Ovary (tissue), 9 donors: ENCODE measurements around the gene MSANTD7. TPM values are rescaled to one million over a fixed set of nuclear protein-coding genes. Genes with fewer than 3 reads are reported as not detected.
"Not testable (repeated sequence)": the region's sequence is repeated elsewhere in the genome, so short reads cannot be mapped to it uniquely, and the experiment has no call there.

Source experiments
- DNase-seq, 5 donors: peaks; one replicate each; pipeline ENCODE4 v3.0.0-alpha.2; 2019 to 2020
- H3K27ac ChIP-seq, 2 donors: fragments of 200-600 bp; one replicate each; pipeline versions ENCODE4 v1.5.1 to v1.8.0; 2019 to 2022
- H3K27me3 ChIP-seq: fragments of 200-600 bp; one replicate; pipeline ENCODE4 v1.8.0; 2022
- H3K36me3 ChIP-seq: fragments of 200-600 bp; sonication (generic); one replicate; pipeline ENCODE4 v1.5.1; 2019
- H3K4me1 ChIP-seq: one replicate; pipeline ENCODE4 v1.8.1; 2013; ENCODE audit warnings: mild to moderate bottlenecking, moderate library complexity; ENCODE audit not compliant: insufficient read depth
- H3K4me3 ChIP-seq: fragments of 200-600 bp; sonication (generic); one replicate; pipeline ENCODE4 v1.5.1; 2017
- H3K9me3 ChIP-seq, 2 donors: fragments of 200-600 bp in 1 of 2; sonication (generic) in 1 of 2; one replicate each; pipeline versions ENCODE4 v1.5.1 to v1.8.1; 2013 to 2019; ENCODE audit warnings: mild to moderate bottlenecking in 1 of 2, moderate library complexity in 1 of 2
- CTCF ChIP-seq, 3 donors: fragments of 450-650 bp in 2 of 3; fragments of 200-600 bp in 1 of 3; IDR thresholded peaks; one replicate each; pipeline versions ENCODE4 v1.5.1 to v1.8.0; 2016 to 2022; ENCODE audit warnings: antibody characterized with exemption in 3 of 3, mild to moderate bottlenecking in 1 of 3
- EP300 ChIP-seq: sonication (generic); formaldehyde crosslinking; IDR thresholded peaks from one replicate; pipeline ENCODE4 v1.6.1; 2017; ENCODE audit warnings: antibody characterized with exemption
- POLR2A ChIP-seq: fragments of 450-650 bp; IDR thresholded peaks from one replicate; pipeline ENCODE4 v1.6.1; 2017; ENCODE audit warnings: antibody characterized with exemption, mild to moderate bottlenecking, moderate library complexity
- WGBS, 3 donors: extraction: QIAGEN DNeasy Blood & Tissue Kit in 1 of 3; methylation state at CpG; one replicate each; pipeline versions ENCODE4 v1.1.5 to v1.1.7; 2013 to 2017; 5-methylcytosine and 5-hydroxymethylcytosine counted together
- intact Hi-C, 4 donors: fragments of 100-400 bp; cut with DNase I; formaldehyde crosslinking; loops; one replicate each; pipeline versions ENCODE4 v1.11.0 to v1.15.1; 2022 to 2023
- polyA plus RNA-seq, 2 donors: library from polyadenylated mRNA; stranded (reverse); fragments of 200-250 nt in 1 of 2; fragments of 350-450 nt in 1 of 2; fragmentation: Illumina TruSeq in 1 of 2; extraction: RNeasy Lipid Tissue Mini Kit (QIAGEN cat#74804) in 1 of 2; gene quantifications; one replicate each; pipeline ENCODE4 v1.2.3, GENCODE V29; 2013 to 2014
- total RNA-seq, 7 donors: library from RNA; depleted of rRNA in 2 of 7; stranded (reverse); fragments of >200 nt in 2 of 7; fragmentation: NEBNext Ultra II Directional in 3 of 7; extraction: Animal tissue kit (Norgen Biotek cat#: 25700) in 3 of 7; gene quantifications; one replicate each; pipeline versions ENCODE4 v1.1.0 to v1.2.4, GENCODE V29; 2016 to 2023
- donor health status: DM: no; HTN: no; CAD: no; lungs with moderate emphysema.
- donor health status: DM: no; HTN: no; CAD: no.
- donor health status: Bipolar disorder and iron deficiency.
- donor health status: DM: yes; HTN: yes; CAD: no.
- donor health status: DM: no; HTN: no; CAD: no.
- donor health status: DM: yes; HTN: yes; CAD: no.

The MSANTD7 gene
- total and polyA plus RNA-seq, 9 donors: 6.7 to 15.1 (median 9.6) TPM

GRCh38 chr10:14858338-14858960, 20.3 kb downstream of the MSANTD7 start:
- Histone ChIP-seq H3K4me1 (no peaks in the 10 kb centered on the region), H3K27ac (no peak overlapping the region), H3K9me3 (no peaks in the 10 kb centered on the region), H3K27me3 (no peaks in the 10 kb centered on the region), H3K36me3 (no peaks in the 10 kb centered on the region), H3K4me3 (no peak overlapping the region)
- intact Hi-C loops: no loop called here
- 92 to 97% (median 94%) methylated on average over 6 of the region's 6 CpGs for WGBS, 3 donors
- TF ChIP-seq EP300 (no peak), POLR2A (no peak), CTCF (IDR thresholded peaks at IDR 0.05) (no peak)
- DNase-seq: no peak

- no peaks in the 10 kb centered on the region for H3K36me3 ChIP-seq
- DNase-seq: no peak
- H3K9me3 ChIP-seq: no peaks in the 10 kb centered on the region
- no peak overlapping the region for H3K27ac ChIP-seq
- intact Hi-C loops: no loop called here
- TF ChIP-seq POLR2A: no peak
- no peak for TF ChIP-seq EP300
- no peak for TF ChIP-seq CTCF (IDR thresholded peaks at IDR 0.05)
- 82 to 88% (median 82%) methylated on average over 5 of the region's 5 CpGs for WGBS, 3 donors
- no peaks in the 10 kb centered on the region for H3K27me3 ChIP-seq
- H3K4me1 ChIP-seq: no peaks in the 10 kb centered on the region
- no peak overlapping the region for H3K4me3 ChIP-seq
Observed at GRCh38 chr10:14859043-14859442, 20.9 kb downstream of the MSANTD7 start.

GRCh38 chr10:14859775-14860174, 21.7 kb downstream of the MSANTD7 start:
- no peak for TF ChIP-seq CTCF (IDR thresholded peaks at IDR 0.05)
- no peak for TF ChIP-seq POLR2A
- TF ChIP-seq EP300: no peak
- intact Hi-C loops: no loop called here
- no peaks in the 10 kb centered on the region for H3K27me3 ChIP-seq
- no peaks in the 10 kb centered on the region for H3K4me1 ChIP-seq
- H3K9me3 ChIP-seq: no peaks in the 10 kb centered on the region
- no peak for DNase-seq
- no peaks in the 10 kb centered on the region for H3K36me3 ChIP-seq
- no peak overlapping the region for H3K27ac ChIP-seq
- H3K4me3 ChIP-seq: no peak overlapping the region

- intact Hi-C loops: no loop called here
- DNase-seq: no peak
- Histone ChIP-seq H3K36me3 (no peaks in the 10 kb centered on the region), H3K4me1 (no peaks in the 10 kb centered on the region), H3K27me3 (no peaks in the 10 kb centered on the region), H3K4me3 (no peak overlapping the region), H3K9me3 (no peaks in the 10 kb centered on the region), H3K27ac (no peak overlapping the region)
- TF ChIP-seq EP300 (no peak), CTCF (IDR thresholded peaks at IDR 0.05) (no peak), POLR2A (no peak)
- WGBS, 3 donors: 91 to 100% (median 100%) methylated on average over 1 of the region's 1 CpG
Observed at GRCh38 chr10:14860791-14861190, 22.7 kb downstream of the MSANTD7 start.

- H3K27me3 ChIP-seq, H3K9me3 ChIP-seq, H3K36me3 ChIP-seq, DNase-seq, intact Hi-C loops, H3K4me3 ChIP-seq, H3K27ac ChIP-seq, H3K4me1 ChIP-seq: not testable (repeated sequence)
- WGBS, 3 donors: 97 to 98% (median 98%) methylated on average over 6 of the region's 6 CpGs
Observed at GRCh38 chr10:14864466-14864865, 26.4 kb downstream of the MSANTD7 start.

- H3K9me3 ChIP-seq, H3K36me3 ChIP-seq, H3K4me3 ChIP-seq, H3K4me1 ChIP-seq, DNase-seq, H3K27ac ChIP-seq, intact Hi-C loops, H3K27me3 ChIP-seq: not testable (repeated sequence)
- WGBS, 3 donors: 96 to 100% (median 96%) methylated on average over 3 of the region's 3 CpGs
Observed at GRCh38 chr10:14864871-14865270, 26.8 kb downstream of the MSANTD7 start.
